NCI-H187 (cell line): Measurements from ENCODE around the gene ADGRG3.
"Not testable (repeated sequence)": the region's sequence is repeated elsewhere in the genome, so short reads cannot be mapped to it uniquely, and the experiment has no call there.

Source experiments
- DNase-seq, 2 experiments: peaks; one replicate each; lab custom pipeline; 2025; lab: John Stamatoyannopoulos, UW

Gene ADGRG3

GRCh38 chr16:57697896-57698537 lies 29.9 kb downstream of the ADGRG3 start:
- DNase-seq: no peak

GRCh38 chr16:57698812-57699405 lies 30.8 kb downstream of the ADGRG3 start:
- no peak for DNase-seq

GRCh38 chr16:57699481-57699880 lies 31.4 kb downstream of the ADGRG3 start:
- no peak for DNase-seq

- DNase-seq: no peak
These were observed 31.8 kb downstream of the ADGRG3 start for GRCh38 chr16:57699899-57700298.

- no peak for DNase-seq
These were observed 32.9 kb downstream of the ADGRG3 start for GRCh38 chr16:57700781-57701551.

- DNase-seq: no peak
These were observed 33.8 kb downstream of the ADGRG3 start for GRCh38 chr16:57701759-57702371.

GRCh38 chr16:57703416-57704010 lies 35.4 kb downstream of the ADGRG3 start:
- no peak for DNase-seq

GRCh38 chr16:57704011-57704904 lies 36.2 kb downstream of the ADGRG3 start:
- no peak for DNase-seq

GRCh38 chr16:57704905-57705852 lies 37.1 kb downstream of the ADGRG3 start:
- no peak for DNase-seq

- no peak for DNase-seq
These were observed 38.6 kb downstream of the ADGRG3 start for GRCh38 chr16:57706717-57707116.

GRCh38 chr16:57707331-57707730 lies 39.2 kb downstream of the ADGRG3 start:
- no peak for DNase-seq

- DNase-seq: no peak
These were observed 40.1 kb downstream of the ADGRG3 start for GRCh38 chr16:57708168-57708567.

- DNase-seq: no peak
These were observed 41.6 kb downstream of the ADGRG3 start for GRCh38 chr16:57709663-57710062.

GRCh38 chr16:57711346-57711745 lies 43.2 kb downstream of the ADGRG3 start:
- no peak for DNase-seq

GRCh38 chr16:57711993-57712392 lies 43.9 kb downstream of the ADGRG3 start:
- DNase-seq: no peak

GRCh38 chr16:57712569-57712968 lies 44.5 kb downstream of the ADGRG3 start:
- DNase-seq: not testable (repeated sequence)

GRCh38 chr16:57713596-57713995 lies 45.5 kb downstream of the ADGRG3 start:
- DNase-seq: no peak

- no peak for DNase-seq
These were observed 45.9 kb downstream of the ADGRG3 start for GRCh38 chr16:57714047-57714446.

- DNase-seq: no peak
These were observed 52.1 kb downstream of the ADGRG3 start for GRCh38 chr16:57720142-57720575.
